H1 (cell line): ENCODE measurements around the gene NEU4. TPM values are rescaled to one million over a fixed set of nuclear protein-coding genes. Genes with fewer than 3 reads are reported as not detected.

Experiments used
- HDAC2 ChIP-seq, 2 experiments: fragments of 300-600 bp in 1 of 2; sonication (generic) in 1 of 2; IDR thresholded peaks; 2 replicates each; pipeline ENCODE4 v1.6.1; 2011 to 2012; ENCODE audit warnings: low read depth in 2 of 2, low read length in 2 of 2, mild to moderate bottlenecking in 2 of 2, moderate library complexity in 2 of 2, borderline replicate concordance in 1 of 2, inconsistent platforms in 1 of 2
- PHF8 ChIP-seq: fragments of 200-600 bp; sonication (generic); conservative IDR thresholded peaks from 2 replicates; pipeline ENCODE4 v1.7.1; 2012; ENCODE audit warnings: low read depth, mild to moderate bottlenecking, inconsistent platforms, low read length, moderate library complexity
- TAF7 ChIP-seq: optimal IDR thresholded peaks from 2 replicates; pipeline ENCODE3; 2011; ENCODE audit warnings: low read depth, mild to moderate bottlenecking, inconsistent platforms, low read length, moderate library complexity, borderline replicate concordance
- USF2 ChIP-seq: IDR thresholded peaks from 2 replicates; pipeline ENCODE4 v1.6.1; 2011; ENCODE audit warnings: low read length, improper control_type of control experiment
- polyA plus RNA-seq, 7 experiments: library from polyadenylated mRNA; depleted of rRNA in 3 of 7; stranded (reverse) in 5 of 7; unstranded in 2 of 7; fragments of >200 nt in 5 of 7; fragments of 200-250 nt in 2 of 7; gene quantifications; 1 replicate in 5 of 7; 2 replicates in 1 of 7; 4 replicates in 1 of 7; pipeline versions ENCODE4 v1.2.1 to v1.2.3, GENCODE V29; 2011 to 2013; ENCODE audit warnings: missing spikeins in 2 of 7, mixed read lengths in 2 of 7
- total RNA-seq: library from RNA; stranded (reverse); fragmentation: NEBNext Ultra II Directional; extraction: Animal tissue kit (Norgen Biotek cat#: 25700); gene quantifications from 2 replicates; pipeline ENCODE4 v1.2.1, GENCODE V29; 2021
- TF ChIP-seq, protein P1 (sequence below): IDR thresholded peaks from 2 replicates; pipeline ENCODE4 v1.6.1; 2012; ENCODE audit warnings: inconsistent platforms

The NEU4 gene
- total and polyA plus RNA-seq, 2 of the 8 experiments (the other 6 are each of a cell fraction or from before 2014, with no cell fraction given): 0.32 to 0.50 TPM

DNA sequence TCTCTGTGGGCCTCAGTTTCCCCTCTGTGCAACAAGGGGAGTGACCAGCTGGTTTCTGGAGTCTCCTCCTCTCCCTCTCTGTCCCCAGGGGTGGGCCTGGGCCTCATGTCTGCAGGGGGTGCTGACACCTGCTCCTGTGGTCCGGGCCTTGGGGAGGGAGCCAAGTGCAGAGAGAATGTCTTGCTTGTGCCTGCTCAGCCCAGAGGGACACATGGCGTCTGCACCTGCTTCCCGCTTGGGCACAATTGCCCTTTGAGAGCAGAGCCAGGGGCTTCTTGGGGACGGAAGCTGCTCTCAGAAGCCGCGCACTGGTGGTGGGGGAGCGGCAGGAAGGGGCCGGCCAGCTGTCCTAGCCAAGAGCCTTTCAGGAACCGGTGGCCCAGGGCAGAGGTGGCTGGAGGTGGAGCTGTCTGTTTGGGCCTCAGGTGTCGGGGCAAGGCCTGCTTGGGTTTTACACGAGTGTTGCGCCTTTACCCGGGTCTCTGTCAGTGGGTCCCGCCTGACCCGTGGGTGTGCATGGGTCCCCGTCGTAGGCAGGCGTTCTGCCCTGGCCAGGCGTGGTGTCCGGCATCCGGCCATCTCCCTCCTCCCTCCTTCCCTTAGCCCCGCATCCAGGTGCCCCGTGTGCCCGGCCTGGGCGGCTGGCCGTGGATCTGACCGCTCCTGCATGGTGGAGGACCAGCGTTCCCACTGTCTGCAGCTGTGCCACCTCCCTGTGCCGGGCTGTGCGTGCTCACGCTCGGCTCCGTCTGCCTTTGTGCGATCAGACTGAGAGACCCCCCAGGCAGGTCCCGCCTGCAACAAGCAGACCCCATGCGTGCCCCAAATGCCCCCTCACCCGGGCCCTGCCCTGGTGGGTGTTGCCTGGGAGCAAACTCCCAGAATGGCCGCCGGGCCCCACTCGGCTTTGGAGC, 4.0 kb downstream of the NEU4 start (continued):
- TF ChIP-seq, protein P1, sequence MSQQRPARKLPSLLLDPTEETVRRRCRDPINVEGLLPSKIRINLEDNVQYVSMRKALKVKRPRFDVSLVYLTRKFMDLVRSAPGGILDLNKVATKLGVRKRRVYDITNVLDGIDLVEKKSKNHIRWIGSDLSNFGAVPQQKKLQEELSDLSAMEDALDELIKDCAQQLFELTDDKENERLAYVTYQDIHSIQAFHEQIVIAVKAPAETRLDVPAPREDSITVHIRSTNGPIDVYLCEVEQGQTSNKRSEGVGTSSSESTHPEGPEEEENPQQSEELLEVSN: no peak
- no peak for TF ChIP-seq PHF8
- TF ChIP-seq HDAC2 (IDR thresholded peaks at IDR 0.05; ENCODE audit: borderline replicate concordance in 1 of 2, low read depth in 2 of 2, low read length in 2 of 2): no peak
- TF ChIP-seq USF2: no peak
- TF ChIP-seq TAF7: no peak
